ENCODE measurements around the gene CCND1. TPM values are rescaled to one million over a fixed set of nuclear protein-coding genes. Genes with fewer than 3 reads are reported as not detected.

CCND1 gene
- total RNA-seq = 192 TPM

DNA sequence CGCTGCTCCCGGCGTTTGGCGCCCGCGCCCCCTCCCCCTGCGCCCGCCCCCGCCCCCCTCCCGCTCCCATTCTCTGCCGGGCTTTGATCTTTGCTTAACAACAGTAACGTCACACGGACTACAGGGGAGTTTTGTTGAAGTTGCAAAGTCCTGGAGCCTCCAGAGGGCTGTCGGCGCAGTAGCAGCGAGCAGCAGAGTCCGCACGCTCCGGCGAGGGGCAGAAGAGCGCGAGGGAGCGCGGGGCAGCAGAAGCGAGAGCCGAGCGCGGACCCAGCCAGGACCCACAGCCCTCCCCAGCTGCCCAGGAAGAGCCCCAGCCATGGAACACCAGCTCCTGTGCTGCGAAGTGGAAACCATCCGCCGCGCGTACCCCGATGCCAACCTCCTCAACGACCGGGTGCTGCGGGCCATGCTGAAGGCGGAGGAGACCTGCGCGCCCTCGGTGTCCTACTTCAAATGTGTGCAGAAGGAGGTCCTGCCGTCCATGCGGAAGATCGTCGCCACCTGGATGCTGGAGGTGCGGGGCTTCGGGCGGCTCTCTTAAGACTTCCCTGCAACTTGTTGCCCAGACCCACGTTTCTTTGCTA lies at the start of gene CCND1:
Gene CCND1, plus strand, starts transcription at position 162 of the 587 bp plus-strand sequence. Its CDS starts 158 bp downstream, at position 320.
- ATAC-seq (peak; percentile 31), DNase-seq (ENCODE audit: low spot score) (peak; percentile 77)
- intact Hi-C loops (cut with DNase I) = loop anchor here (10.0 kb wide), 1 partner anchor 346 kb away; the partner anchor contains the start of gene MYEOV

DNA sequence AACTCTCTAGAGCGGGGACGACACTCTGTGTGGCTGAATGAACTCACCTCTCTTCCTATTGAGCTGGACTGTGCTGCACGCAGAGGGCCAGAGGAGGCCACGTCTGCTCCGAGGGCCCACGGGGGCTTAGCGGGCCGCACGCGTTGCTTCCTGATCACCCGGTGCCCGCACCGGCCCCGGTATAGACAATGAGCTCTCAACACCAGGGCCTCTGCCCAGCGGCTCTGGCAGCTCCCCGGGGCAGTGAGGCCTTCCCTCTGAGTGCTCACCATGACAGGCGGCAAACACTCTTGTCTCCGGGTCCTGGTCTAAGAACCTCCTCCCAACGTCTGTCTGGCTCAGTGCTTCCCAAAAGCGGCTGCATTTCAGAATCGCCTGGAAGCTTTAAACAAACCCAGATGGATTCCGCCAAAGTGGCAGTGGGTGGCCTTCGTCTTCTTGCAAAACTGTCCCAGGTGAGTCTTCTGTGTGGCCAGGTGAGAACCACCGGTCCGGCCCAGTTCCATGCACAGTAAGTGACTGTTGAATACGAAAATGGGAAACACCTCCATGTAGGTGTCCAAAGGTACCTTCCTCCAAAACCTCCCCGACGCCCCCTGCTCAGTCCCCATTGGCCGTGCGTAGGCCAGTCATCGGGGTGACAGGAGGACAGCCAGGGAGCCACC lies 47.8 kb upstream of the CCND1 start:
- DNase-seq (ENCODE audit: low spot score) (no peak), ATAC-seq (no peak)
- intact Hi-C loops (cut with DNase I) = no loop called here

DNA sequence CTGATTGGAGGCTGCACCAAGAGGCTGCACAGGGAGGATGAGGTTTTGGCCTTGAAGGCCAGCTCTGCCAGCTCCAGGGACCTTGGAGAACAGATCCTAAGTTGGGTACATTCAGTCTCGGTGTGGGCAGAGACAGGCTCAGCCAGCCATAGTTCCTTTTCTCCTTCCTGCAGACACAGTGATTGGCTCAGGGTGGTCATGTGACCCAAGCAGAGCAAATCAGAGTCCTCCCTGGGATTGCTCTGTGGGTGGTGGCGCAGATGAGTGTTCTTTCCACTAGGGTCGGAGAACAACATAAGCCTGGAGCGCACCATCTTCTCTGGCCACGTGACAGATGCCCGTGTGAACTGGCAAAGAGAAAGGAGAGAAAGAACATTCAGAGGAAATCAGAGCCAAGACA lies 47.1 kb upstream of the CCND1 start:
- intact Hi-C loops (cut with DNase I) = no loop called here
- ATAC-seq (no peak), DNase-seq (ENCODE audit: low spot score) (no peak)

DNA sequence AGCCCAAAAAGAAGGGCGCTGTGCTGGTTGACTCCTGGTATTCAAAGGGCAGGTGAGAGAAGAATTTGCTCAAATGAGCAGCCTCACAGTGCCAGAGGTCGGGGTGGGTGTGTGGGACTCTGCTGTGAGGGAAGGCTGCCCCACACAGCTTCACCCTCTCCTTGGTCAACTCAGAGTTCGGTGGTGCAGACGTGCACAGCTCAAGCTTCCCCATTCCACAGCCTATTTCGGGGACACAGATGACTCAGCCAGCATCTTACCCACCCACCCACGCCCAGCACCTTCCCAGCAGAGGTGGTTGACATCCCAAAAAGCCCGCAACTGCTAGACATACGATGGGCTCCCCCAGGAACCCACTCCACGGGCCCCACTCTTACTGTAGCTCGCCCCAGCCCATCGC lies 46.5 kb upstream of the CCND1 start:
- ATAC-seq = no peak
- DNase-seq (ENCODE audit: low spot score) = no peak
- intact Hi-C loops (cut with DNase I) = no loop called here

DNA sequence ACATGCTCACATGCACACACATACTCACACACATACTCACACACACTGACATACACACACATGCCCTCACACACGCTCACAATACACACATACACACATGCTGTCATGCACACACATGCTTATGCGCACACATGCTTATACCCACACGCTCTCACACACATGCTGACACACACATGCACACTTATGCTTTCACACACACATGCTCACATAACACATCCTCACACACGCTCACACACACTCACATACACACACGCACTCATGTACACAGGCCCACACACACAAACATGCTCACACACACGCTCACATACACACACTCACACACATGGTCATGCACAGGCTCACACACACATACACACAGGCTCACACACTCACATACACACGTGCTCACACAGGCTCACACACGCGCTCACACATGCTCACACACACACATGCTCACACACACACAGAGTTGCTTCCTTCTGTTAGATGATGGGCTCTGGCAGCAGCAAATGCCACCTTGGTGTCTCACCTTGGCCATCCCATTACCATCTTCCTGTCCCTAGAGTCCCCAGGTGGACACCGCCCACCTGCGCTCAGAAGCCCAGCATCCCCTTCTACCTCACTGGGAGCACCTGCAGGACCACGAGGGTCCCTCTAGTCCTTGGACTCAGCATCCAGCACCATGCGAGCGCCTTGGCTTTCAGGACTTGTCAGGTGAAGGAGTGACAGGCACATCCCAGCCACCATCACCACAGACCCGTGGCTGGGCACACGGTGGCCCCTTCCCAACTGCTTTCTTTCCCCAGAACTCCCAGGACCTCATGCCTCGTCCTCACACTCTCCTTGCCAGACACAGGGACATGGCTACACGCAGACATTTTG lies 44.9 kb upstream of the CCND1 start:
- ATAC-seq (no peak), DNase-seq (ENCODE audit: low spot score) (no peak)
- intact Hi-C loops (cut with DNase I) = no loop called here

DNA sequence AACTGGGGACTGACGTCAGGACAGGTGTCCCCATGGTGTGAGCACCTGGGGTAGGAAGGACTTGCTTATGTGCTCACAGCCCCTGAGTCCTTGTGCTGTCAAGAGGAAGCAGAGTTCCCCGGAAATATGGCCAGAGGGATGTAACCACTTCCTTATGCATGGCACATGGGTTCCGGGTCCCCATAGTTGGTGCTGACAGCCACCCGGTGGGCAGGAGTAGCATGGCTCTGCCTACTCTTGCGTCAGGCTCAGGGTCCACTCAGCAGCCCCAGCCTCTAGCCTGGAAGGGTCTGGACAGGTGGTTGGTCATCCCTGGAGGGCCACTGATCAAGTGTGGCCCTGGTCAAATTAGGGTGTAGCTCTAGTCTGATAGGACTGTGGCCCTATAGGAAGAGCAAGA lies 42.8 kb upstream of the CCND1 start:
- DNase-seq (ENCODE audit: low spot score) (no peak), ATAC-seq (no peak)
- intact Hi-C loops (cut with DNase I) = no loop called here

DNA sequence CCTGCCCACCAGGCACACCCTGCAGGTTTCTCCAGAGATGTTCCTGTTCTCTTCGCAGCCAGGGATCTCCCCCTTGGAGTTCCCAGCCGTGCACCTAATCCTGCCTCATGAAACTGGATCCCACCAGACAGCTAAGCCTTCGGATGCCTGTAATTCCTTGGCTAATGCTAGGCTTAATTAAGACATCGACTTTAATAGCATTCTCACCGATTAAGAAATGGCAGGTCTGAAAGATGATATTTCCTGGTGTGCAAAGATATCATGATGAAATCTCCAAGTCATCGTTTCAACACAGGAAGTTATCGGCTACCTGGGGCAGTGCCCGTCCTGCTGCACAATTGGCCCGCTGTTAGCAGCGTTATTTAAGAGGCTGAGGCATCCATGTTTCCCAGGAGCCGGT lies 41.5 kb upstream of the CCND1 start:
- intact Hi-C loops (cut with DNase I) = no loop called here
- no peak for DNase-seq (ENCODE audit: low spot score)
- no peak for ATAC-seq

DNA sequence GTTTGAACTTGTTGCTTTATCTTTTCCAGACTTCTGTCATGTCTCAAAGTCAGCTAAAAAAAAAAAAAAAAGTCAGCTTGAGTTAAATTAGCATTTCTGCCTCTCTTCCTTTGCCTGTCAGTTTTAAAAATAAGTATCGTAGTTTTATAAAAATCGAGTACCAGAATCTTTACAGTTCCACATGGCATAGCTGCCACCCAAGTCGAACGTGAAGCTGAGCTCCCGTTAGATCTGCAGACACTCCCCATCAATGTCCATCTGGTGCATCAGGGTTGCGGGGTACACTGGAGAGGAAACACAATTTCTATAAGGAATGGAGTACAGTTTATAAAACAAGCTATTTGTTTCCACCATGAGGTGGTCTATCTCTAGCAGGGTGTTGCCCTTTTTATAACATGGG lies 41.0 kb upstream of the CCND1 start:
- intact Hi-C loops (cut with DNase I) = no loop called here
- ATAC-seq (no peak), DNase-seq (ENCODE audit: low spot score) (no peak)

DNA sequence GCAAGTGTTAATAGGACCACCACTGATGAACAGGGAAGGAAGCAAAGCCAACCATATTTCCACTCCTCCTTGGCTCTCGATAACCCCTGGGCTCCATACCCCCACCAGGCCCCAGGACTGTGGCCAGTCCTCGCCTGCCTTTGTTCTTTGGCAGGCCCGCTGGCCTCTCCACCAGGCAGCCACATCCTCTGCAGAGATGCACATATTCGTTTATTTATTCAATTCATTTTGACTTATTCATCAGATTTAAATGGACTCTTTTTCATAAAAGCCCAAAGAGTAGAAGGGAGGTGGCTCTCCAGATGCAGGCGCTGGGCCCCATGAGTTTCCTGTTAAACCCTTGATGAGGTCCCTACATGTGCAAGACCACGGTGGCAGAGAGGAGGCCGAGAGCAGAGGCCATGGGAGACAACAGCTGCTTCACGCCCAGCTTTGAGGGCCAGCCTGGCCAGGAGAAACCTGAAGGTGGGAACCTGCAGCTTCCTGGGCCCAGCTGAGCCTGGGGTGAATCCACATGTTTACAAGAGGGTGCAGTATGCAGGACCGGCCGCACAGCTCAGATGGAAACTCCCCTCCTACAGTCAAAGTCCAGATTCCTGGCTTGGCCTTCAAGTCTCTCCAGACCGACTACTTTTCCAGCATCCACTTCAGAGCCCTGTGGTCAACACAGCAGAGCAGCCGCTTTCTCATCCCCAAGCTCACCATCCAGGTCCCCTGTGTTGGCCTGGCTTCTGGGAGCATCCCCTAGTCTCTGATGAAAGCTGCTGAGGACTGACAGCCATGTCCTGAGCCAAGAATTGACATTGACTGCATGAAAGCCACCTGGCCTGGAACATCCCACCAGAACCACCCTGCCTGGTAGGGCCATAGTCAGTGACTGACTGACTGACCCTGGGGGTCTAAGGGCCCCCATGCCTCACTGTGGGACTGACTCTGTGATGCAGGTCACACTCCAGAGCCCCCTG lies 39.7 kb upstream of the CCND1 start:
- ATAC-seq (no peak), DNase-seq (ENCODE audit: low spot score) (no peak)
- intact Hi-C loops (cut with DNase I) = no loop called here

DNA sequence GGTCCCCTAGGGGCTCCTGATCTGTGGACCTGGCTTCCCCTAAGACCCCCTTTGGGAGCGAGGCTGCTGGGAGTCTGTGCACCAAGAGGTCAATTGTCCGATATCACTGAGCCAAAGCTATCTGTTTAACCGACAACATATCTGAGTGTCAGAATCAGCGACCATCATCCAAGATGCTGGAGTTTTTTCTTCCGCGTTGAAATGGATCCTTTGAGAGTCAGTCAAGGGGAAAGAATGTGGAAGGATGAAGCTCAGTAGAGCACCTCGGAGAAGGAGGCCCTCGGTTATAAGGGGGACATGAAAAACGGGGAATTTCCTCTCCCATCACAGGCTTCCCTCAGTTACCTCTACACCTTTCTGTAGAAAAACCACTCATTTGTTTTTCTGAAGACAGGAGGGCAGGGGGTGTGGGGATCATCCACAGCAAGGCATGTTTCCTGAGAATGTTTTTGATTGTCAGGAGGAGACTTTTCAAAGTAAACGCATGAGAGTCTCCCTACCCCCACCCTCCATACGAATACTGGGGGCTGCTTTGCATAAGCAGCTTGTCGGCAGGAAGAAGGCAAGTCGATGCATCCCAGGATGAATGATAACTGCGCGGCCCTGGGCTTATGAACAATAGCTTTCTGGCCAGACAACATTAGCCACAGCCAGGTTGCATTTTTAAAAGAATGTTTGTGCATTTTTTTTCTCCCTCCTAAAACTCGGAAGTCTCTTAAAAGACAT lies 37.7 kb upstream of the CCND1 start:
- no peak for DNase-seq (ENCODE audit: low spot score)
- intact Hi-C loops (cut with DNase I) = no loop called here
- ATAC-seq = no peak

DNA sequence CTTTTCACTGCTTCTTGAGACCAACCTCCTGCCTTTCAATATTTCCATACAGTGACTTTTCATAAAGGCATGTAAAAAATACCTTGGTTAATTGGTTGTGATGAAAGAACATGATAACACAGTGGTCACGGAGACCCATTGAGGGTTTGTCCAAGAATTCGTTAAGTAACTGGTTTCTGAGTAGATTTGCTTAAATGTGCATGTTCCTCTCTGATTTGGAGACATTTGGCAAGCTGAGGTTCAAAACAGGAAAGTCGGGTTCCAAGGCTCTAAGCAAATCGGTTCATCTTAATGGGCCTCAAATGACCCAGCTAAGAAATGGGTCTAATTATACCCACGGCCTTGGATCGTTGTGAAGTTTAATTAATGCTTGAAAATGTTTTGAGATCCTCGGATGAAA lies 36.9 kb upstream of the CCND1 start:
- intact Hi-C loops (cut with DNase I) = no loop called here
- ATAC-seq (no peak), DNase-seq (ENCODE audit: low spot score) (no peak)

DNA sequence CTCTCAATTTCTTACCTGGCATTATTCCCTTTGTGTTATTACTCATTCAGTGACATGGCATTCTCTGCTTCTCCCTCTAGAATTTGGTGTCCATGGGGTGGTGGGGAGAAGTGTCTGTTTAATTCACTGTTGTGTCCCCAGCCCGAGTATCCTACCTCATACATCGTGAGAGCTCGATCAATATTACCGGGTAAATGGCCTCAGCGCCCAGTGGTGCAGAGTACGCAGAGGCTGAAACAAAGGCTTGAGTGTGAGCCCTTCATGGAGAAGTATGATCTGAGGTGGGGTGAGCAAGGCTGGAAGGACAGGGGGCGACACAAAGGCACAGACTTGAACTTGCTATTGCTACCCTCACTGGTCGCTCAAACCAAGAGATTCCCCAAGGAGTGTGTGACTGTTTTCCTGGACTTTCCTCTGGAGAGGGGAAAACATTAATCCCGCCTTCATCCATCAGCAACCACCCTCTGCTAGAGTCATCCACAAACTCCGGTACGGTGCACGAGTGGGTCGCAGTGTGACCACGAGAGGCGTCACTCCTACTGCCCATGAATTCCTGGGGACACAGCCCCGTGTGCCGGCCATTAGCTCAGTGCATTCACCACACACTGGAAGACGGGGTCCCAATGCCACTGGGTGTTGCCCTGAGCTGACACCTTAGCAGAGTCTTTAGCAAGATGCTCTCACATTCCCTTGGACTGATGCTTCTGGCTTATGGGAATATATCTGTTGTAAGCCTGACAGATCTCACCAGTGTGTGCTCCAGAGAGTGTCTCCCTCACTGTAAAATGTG lies 35.0 kb upstream of the CCND1 start:
- DNase-seq (ENCODE audit: low spot score) (no peak), ATAC-seq (no peak)
- intact Hi-C loops (cut with DNase I) = no loop called here

DNA sequence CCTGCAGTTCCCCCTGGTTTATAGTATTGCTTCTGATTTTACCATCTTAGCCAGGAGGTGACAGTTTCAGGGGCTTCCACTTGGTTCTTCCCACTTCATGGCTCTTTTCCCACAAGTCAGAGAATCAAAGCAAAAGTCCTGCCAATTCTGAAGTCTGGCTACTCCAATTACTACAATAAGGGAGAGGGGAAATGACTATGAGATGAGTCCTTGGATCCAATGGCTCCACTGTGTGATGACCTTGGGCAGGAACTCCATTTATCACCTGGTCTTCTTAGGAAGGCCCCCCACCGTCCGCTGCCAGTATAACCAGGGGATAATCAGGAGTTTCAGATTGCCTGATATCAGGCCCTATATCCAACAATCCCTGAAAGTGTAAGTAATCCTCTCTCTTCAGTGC lies 31.6 kb upstream of the CCND1 start:
- ATAC-seq (no peak), DNase-seq (ENCODE audit: low spot score) (no peak)
- intact Hi-C loops (cut with DNase I) = no loop called here

DNA sequence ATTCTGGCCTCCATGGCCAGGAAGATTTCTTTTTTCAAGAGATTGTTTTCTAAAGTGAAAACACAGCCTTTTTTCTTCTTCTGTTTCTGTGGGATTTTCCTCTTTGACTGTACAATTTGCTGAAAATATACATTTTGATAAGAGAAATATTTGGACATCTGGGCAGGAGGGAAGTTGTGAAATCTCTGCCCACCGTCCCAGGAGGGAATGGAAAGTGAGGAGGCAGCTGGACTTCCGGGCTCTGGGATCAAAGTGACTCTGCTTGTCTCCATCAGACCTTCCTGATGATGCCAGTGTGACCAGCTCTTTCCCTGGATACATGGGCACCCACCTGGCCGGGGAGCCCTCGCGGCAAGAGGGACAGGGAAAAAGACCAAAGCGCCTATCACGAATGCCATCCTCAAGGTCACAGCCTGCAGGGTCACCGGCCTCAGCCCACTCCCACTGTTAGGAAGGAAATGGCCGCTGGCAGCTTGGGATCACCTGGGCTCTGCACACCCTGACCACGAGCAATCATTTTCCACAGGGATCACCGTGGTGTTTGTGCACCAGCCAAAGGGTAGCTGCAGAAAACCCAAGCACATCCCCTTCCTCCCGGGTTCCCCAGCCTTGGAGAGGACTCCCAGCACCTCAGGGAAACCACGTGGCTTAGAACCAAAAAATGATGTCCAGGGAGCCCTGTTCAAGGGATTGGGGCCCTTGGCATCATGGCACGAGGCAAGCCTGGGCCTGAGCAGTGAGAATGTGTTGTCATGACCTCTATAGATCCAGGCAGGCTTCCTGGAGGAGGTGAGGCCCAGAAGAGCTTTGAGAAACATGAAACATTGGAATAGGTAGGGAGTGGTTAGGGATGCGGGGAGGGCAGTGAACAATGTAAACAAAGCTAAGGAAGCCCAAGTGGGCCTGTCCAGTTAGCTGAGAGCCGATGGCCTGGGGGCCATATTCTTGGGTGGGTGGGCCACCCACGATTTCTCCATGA lies 29.1 kb upstream of the CCND1 start:
- intact Hi-C loops (cut with DNase I) = no loop called here
- DNase-seq (ENCODE audit: low spot score) (no peak), ATAC-seq (no peak)

DNA sequence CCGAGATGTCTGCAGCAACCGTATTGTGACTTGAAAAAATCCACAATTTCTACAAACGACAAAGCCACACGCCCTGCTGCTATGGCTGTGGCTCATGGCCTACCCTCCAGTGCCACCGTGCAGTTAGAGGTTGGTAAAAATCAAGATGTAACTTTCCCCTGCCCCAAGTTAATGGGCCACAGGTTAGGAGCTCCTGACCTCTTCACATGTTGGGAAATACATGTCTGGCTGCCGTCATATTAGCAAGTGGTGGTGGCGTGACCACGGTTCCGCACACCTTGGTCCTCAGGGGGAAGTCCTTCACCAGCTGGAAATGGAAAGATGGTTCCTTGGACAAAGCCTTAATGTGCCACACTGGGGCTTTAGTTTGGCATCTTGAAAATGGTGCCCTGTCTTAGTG lies 27.4 kb upstream of the CCND1 start:
- intact Hi-C loops (cut with DNase I) = no loop called here
- no peak for DNase-seq (ENCODE audit: low spot score)
- ATAC-seq = no peak

DNA sequence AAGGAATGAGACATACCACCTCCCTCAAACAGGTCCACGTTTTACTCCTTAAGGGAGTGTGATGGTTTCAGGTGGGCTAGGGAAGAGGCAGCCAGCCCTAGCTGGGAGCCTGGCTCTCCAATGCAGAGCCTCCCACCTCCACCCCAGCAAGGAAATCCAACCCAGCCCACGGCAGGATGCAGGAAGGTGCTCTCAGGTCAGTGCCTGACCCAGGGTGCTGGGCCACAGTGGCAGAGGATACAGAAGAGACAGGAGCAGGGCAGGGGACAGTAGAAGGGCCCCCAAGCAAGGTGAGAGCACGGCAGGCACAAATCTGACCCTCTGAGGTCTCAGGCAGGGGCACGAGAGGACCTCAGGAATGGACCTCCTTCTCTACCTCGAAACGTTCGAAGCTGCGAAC lies 26.9 kb upstream of the CCND1 start:
- no peak for ATAC-seq
- DNase-seq (ENCODE audit: low spot score) = no peak
- intact Hi-C loops (cut with DNase I) = no loop called here
